Measurements from ENCODE around the gene ICAM3.

GRCh38 chr19:10317045-10317856 lies 22.2 kb downstream of the ICAM3 start:
- TF ChIP-seq CTCF (IDR thresholded peaks at IDR 0.05 in 2 of 3, conservative IDR thresholded peaks at IDR 0.05 in 1 of 3; ENCODE audit: control insufficient read depth in 2 of 3, extremely low read depth in 1 of 3, insufficient read depth in 1 of 3, low read depth in 3 of 3, low read length in 3 of 3): no peak
- no peak for TF ChIP-seq HDAC6 (IDR thresholded peaks at IDR 0.05; ENCODE audit: unreplicated experiment)
- TF ChIP-seq NFYB (IDR thresholded peaks at IDR 0.05; ENCODE audit: insufficient read depth, low read depth, low read length): no peak
- no peak for TF ChIP-seq CEBPB (IDR thresholded peaks at IDR 0.05; ENCODE audit: borderline replicate concordance in 1 of 2, low read depth in 2 of 2, low read length in 2 of 2)
- TF ChIP-seq YY1 (IDR thresholded peaks at IDR 0.05; ENCODE audit: low read depth, low read length): no peak
- TF ChIP-seq DPF2 (IDR thresholded peaks at IDR 0.05): no peak
